Caco-2 (cell line): ENCODE measurements around the gene TRPM2. TPM values are rescaled to one million over a fixed set of nuclear protein-coding genes. Genes with fewer than 3 reads are reported as not detected.

ENCODE experiments used
- BruUV-seq: library from RNA; stranded (reverse); fragments of 400-500 nt; replicated peaks from 2 replicates; lab custom pipeline; 2021; lab: Mats Ljungman, UMichigan
- CTCF ChIA-PET: fragments of 300-600 bp; sonication (Branson Sonifier 250); formaldehyde crosslinking; loops from one replicate; lab custom pipeline; 2022; ENCODE audit warnings: antibody characterized with exemption; lab: Charles Lee
- POLR2A ChIA-PET: fragments of 300-600 bp; sonication (Branson Sonifier 250); formaldehyde crosslinking; loops from one replicate; lab custom pipeline; 2022; ENCODE audit warnings: antibody characterized with exemption; lab: Charles Lee
- DNase-seq, 2 experiments: peaks; one replicate each; pipeline versions ENCODE4 v3.0.0 to v3.0.0-alpha.2; 2020 to 2022
- H3K27me3 ChIP-seq: replicated peaks from 2 replicates; pipeline ENCODE4 v1.6.0; 2011; ENCODE audit warnings: low read length; ENCODE audit not compliant: control insufficient read depth, insufficient read depth
- H3K36me3 ChIP-seq: 2 replicates; pipeline ENCODE4 v1.5.1; 2011; ENCODE audit warnings: low read length; ENCODE audit not compliant: control insufficient read depth, insufficient read depth
- H3K4me1 ChIP-seq: fragments of 250-450 bp; sonication (Bioruptor Pico); 2 replicates; pipeline ENCODE4 v1.5.1; 2020; ENCODE audit warnings: mild to moderate bottlenecking
- H3K4me3 ChIP-seq: 2 replicates; pipeline ENCODE4 v1.5.1; 2011; ENCODE audit warnings: low read depth, mild to moderate bottlenecking, control low read depth, low read length
- H3K9me3 ChIP-seq: fragments of 250-450 bp; sonication (Bioruptor Pico); 2 replicates; pipeline ENCODE4 v1.5.1; 2020; ENCODE audit warnings: mild to moderate bottlenecking, moderate library complexity
- H3K27ac Mint-ChIP-seq: one replicate; pipeline ENCODE4 v1.8.0; 2022; ENCODE audit warnings: mixed read lengths; ENCODE audit not compliant: unreplicated experiment
- H3K27me3 Mint-ChIP-seq: one replicate; pipeline ENCODE4 v1.8.0; 2022; ENCODE audit warnings: mixed read lengths; ENCODE audit not compliant: insufficient read depth, unreplicated experiment
- H3K36me3 Mint-ChIP-seq: one replicate; pipeline ENCODE4 v1.8.0; 2022; ENCODE audit warnings: mild to moderate bottlenecking, mixed read lengths; ENCODE audit not compliant: insufficient read depth, unreplicated experiment
- H3K4me1 Mint-ChIP-seq: one replicate; pipeline ENCODE4 v1.8.0; 2022; ENCODE audit warnings: low read depth, mixed read lengths; ENCODE audit not compliant: unreplicated experiment
- H3K4me3 Mint-ChIP-seq: one replicate; pipeline ENCODE4 v1.8.0; 2022; ENCODE audit warnings: mild to moderate bottlenecking, moderate library complexity, mixed read lengths; ENCODE audit not compliant: unreplicated experiment
- H3K9me3 Mint-ChIP-seq: one replicate; pipeline ENCODE4 v1.8.0; 2022; ENCODE audit warnings: mixed read lengths; ENCODE audit not compliant: unreplicated experiment
- intact Hi-C: fragments of 100-400 bp; cut with micrococcal nuclease; formaldehyde crosslinking; loops from one replicate; pipeline ENCODE4 v1.10.0; 2022; ENCODE audit not compliant: unreplicated experiment
- total RNA-seq: library from RNA; stranded (reverse); gene quantifications from 2 replicates; pipeline ENCODE4 v1.2.3, GENCODE V29; 2022
- TF ChIP-seq, protein P1 (sequence below), 2 experiments: fragments of 200-600 bp in 1 of 2; IDR thresholded peaks; 1 replicate in 1 of 2; 2 replicates in 1 of 2; pipeline versions ENCODE4 v1.5.1 to v1.8.0; 2011 to 2022; ENCODE audit warnings: antibody characterized with exemption in 1 of 2, control low read depth in 1 of 2, inconsistent platforms in 1 of 2, low read depth in 1 of 2, low read length in 1 of 2, mild to moderate bottlenecking in 1 of 2, moderate library complexity in 1 of 2; ENCODE audit not compliant: insufficient read depth in 1 of 2, severe bottlenecking in 1 of 2, unreplicated experiment in 1 of 2

Gene TRPM2
- total RNA-seq, 1 experiment from 2014 or later, result 0.20 TPM

DNA sequence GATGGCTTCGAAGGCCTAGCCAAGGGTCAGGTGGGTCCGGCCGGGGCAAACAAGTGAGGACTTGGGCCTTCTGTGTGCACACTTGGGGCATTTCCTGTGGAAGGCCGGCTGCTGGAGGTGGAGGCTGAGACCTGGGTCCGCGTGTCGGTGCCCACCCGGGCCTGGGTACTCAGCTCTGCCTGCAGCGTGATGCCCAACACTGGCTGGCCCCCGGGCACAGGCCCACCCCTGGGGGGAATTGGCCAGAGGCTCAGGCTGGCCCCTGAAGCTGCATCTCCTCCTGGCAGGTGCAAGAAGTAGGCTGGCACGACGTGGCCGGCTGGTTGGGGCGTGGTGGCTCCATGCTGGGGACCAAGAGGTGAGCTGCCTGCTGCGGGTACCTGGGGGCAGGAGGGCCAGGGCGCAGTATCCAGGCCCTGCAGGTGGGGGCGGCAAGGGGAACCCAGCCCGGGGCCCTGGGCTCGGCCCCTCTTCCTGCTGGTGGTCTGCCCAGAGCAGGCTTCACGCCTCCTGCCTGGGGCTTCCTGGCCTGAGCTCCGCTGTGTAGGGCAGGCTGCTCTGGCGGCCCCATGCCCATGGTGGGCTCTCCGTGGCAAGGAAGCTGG is 31.5 kb upstream of the TRPM2 start:
- Histone ChIP-seq H3K4me3 (no peak overlapping the region), H3K36me3 (peaks cover 1% of the 10 kb centered on the region; the same call in 1 of the 2 replicates), H3K9me3 (no peaks in the 10 kb centered on the region), H3K27me3 (no peaks in the 10 kb centered on the region), H3K4me1 (no peaks in the 10 kb centered on the region)
- CTCF ChIA-PET, result no interaction called here
- no peaks in the 10 kb centered on the region for H3K4me1 Mint-ChIP-seq
- H3K36me3 Mint-ChIP-seq, result peaks cover 38% of the 10 kb centered on the region
- TF ChIP-seq, protein P1, sequence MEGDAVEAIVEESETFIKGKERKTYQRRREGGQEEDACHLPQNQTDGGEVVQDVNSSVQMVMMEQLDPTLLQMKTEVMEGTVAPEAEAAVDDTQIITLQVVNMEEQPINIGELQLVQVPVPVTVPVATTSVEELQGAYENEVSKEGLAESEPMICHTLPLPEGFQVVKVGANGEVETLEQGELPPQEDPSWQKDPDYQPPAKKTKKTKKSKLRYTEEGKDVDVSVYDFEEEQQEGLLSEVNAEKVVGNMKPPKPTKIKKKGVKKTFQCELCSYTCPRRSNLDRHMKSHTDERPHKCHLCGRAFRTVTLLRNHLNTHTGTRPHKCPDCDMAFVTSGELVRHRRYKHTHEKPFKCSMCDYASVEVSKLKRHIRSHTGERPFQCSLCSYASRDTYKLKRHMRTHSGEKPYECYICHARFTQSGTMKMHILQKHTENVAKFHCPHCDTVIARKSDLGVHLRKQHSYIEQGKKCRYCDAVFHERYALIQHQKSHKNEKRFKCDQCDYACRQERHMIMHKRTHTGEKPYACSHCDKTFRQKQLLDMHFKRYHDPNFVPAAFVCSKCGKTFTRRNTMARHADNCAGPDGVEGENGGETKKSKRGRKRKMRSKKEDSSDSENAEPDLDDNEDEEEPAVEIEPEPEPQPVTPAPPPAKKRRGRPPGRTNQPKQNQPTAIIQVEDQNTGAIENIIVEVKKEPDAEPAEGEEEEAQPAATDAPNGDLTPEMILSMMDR (IDR thresholded peaks at IDR 0.05; ENCODE audit: insufficient read depth in 1 of 2, low read depth in 1 of 2, low read length in 1 of 2, severe bottlenecking in 1 of 2, unreplicated experiment in 1 of 2), result no peak
- intact Hi-C loops, result no loop called here
- POLR2A ChIA-PET, result no interaction called here
- no peaks in the 10 kb centered on the region for H3K27me3 Mint-ChIP-seq
- BruUV-seq, result no TSS peak
- no peak overlapping the region for H3K27ac Mint-ChIP-seq
- no peak for DNase-seq
- no peaks in the 10 kb centered on the region for H3K9me3 Mint-ChIP-seq
- H3K4me3 Mint-ChIP-seq, result no peak overlapping the region

DNA sequence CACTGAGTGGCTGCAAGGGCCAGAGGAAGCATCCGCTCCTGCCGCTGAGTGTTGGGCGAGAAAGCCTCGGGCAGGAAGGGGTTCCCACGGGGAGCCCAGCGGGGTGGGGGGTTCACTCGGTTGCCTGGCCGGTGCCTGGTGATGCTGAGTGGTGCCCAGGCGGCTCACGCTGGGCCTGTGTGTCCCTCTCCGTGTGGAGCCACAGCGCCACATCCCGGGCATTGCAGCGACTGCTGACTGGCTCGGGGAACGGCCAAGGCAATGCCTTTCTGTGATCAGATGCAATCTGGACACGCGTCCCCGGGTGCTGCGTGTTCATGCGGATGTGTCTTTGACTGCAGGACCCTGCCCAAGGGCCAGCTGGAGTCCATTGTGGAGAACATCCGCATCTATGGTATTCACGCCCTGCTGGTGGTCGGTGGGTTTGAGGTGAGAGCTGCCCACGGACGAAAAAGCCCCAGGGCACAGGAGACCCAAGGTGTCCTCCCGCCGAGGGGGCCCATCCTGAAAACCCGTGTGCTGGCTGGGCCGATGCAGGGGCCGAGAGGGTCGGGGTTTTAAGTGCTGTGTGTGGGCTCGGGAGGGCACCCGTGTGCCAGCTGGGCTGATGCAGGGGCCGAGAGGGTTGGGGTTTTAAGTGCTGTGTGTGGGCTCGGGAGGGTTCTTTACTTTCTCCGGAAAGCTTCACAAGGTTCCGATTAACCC is 30.6 kb upstream of the TRPM2 start:
- ChIA-PET POLR2A (no interaction called here), CTCF (no interaction called here)
- DNase-seq, result no peak
- H3K4me3 ChIP-seq, result no peak overlapping the region
- no TSS peak for BruUV-seq
- TF ChIP-seq, protein P1 (IDR thresholded peaks at IDR 0.05; ENCODE audit: insufficient read depth in 1 of 2, low read depth in 1 of 2, low read length in 1 of 2, severe bottlenecking in 1 of 2, unreplicated experiment in 1 of 2), result no peak
- H3K4me3 Mint-ChIP-seq, result no peak overlapping the region
- no peak overlapping the region for H3K27ac Mint-ChIP-seq
- H3K36me3 Mint-ChIP-seq, result peaks cover 43% of the 10 kb centered on the region
- no peaks in the 10 kb centered on the region for H3K9me3 ChIP-seq
- no peaks in the 10 kb centered on the region for H3K9me3 Mint-ChIP-seq
- peaks cover 1% of the 10 kb centered on the region; the same call in 1 of the 2 replicates for H3K36me3 ChIP-seq
- no peaks in the 10 kb centered on the region for H3K4me1 ChIP-seq
- H3K27me3 Mint-ChIP-seq, result no peaks in the 10 kb centered on the region
- H3K27me3 ChIP-seq, result no peaks in the 10 kb centered on the region
- no peaks in the 10 kb centered on the region for H3K4me1 Mint-ChIP-seq
- intact Hi-C loops, result no loop called here

DNA sequence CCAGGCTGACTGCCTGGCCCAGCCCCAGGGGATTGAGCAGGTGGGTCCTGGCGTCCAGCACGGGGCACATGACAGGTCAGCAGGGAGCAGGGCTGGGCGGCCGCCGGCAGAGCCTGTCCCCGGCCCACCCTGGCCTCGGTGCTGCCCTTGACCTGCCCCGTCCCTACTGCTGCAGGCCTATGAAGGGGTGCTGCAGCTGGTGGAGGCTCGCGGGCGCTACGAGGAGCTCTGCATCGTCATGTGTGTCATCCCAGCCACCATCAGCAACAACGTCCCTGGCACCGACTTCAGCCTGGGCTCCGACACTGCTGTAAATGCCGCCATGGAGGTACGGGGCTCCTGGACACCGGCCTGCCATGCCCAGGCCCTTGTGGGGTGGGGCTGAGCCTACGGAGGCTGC is 29.8 kb upstream of the TRPM2 start:
- H3K27me3 ChIP-seq, result no peaks in the 10 kb centered on the region
- intact Hi-C loops, result no loop called here
- Mint-ChIP-seq H3K9me3 (no peaks in the 10 kb centered on the region), H3K27ac (no peak overlapping the region), H3K4me1 (no peaks in the 10 kb centered on the region), H3K36me3 (peaks cover 48% of the 10 kb centered on the region), H3K27me3 (no peaks in the 10 kb centered on the region), H3K4me3 (no peak overlapping the region)
- BruUV-seq, result no TSS peak
- no peaks in the 10 kb centered on the region for H3K9me3 ChIP-seq
- no peak overlapping the region for H3K4me3 ChIP-seq
- H3K4me1 ChIP-seq, result no peaks in the 10 kb centered on the region
- POLR2A ChIA-PET, result no interaction called here
- TF ChIP-seq, protein P1 (IDR thresholded peaks at IDR 0.05; ENCODE audit: insufficient read depth in 1 of 2, low read depth in 1 of 2, low read length in 1 of 2, severe bottlenecking in 1 of 2, unreplicated experiment in 1 of 2), result no peak
- CTCF ChIA-PET, result no interaction called here
- no peak for DNase-seq
- peaks cover 1% of the 10 kb centered on the region; the same call in 1 of the 2 replicates for H3K36me3 ChIP-seq
